ENCODE results near the gene PTPRU. TPM values are rescaled to one million over a fixed set of nuclear protein-coding genes. Genes with fewer than 3 reads are reported as not detected.
A peak's percentile ranks its signal among the peaks of the same experiment; 100 is the strongest.

Gene PTPRU
- total RNA-seq, 1 donor = 9.4 TPM

DNA sequence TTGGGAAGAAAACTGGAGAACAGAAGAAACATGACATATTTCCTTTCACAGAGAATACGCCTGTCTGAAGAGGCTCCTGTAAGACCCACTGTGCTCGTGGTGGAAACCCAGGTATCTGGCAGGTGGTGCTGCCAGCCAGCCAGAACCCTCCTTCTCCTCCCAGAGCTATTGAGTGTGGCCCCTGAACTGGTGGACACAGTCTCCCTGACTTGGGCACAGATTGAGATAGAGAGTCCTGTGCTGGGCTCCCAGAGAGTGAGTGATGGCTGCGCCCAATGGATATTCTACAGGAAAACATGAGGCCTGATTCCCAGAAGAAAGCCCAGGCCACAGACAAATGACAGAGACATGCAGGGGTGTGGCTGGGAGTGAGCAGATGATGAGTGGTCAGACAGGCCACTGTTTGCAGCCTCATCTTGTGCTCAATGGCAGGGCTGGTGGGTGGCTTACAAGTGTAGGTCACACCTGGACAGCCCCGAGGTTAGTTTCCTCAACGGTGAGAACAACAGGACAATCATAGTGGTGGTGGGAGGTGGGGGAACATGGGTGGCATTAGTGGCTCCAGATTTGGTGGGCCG, 127.9 kb downstream of the PTPRU start:
- no peaks in the 10 kb centered on the region for H3K4me1 ChIP-seq (ENCODE audit: insufficient read depth, low read length)
- H4K20me1 ChIP-seq (ENCODE audit: insufficient read depth, low read length) = no peaks in the 10 kb centered on the region
- H3K27ac ChIP-seq (ENCODE audit: low read depth, low read length) = no peak overlapping the region
- TF ChIP-seq, protein P1, sequence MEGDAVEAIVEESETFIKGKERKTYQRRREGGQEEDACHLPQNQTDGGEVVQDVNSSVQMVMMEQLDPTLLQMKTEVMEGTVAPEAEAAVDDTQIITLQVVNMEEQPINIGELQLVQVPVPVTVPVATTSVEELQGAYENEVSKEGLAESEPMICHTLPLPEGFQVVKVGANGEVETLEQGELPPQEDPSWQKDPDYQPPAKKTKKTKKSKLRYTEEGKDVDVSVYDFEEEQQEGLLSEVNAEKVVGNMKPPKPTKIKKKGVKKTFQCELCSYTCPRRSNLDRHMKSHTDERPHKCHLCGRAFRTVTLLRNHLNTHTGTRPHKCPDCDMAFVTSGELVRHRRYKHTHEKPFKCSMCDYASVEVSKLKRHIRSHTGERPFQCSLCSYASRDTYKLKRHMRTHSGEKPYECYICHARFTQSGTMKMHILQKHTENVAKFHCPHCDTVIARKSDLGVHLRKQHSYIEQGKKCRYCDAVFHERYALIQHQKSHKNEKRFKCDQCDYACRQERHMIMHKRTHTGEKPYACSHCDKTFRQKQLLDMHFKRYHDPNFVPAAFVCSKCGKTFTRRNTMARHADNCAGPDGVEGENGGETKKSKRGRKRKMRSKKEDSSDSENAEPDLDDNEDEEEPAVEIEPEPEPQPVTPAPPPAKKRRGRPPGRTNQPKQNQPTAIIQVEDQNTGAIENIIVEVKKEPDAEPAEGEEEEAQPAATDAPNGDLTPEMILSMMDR (IDR thresholded peaks at IDR 0.05; ENCODE audit: extremely low read depth, low read depth, low read length) = no peak
- H3K9me3 ChIP-seq (ENCODE audit: low read depth, low read length) = no peaks in the 10 kb centered on the region
- H2AFZ ChIP-seq (ENCODE audit: low read length) = no peak overlapping the region
- no peak for DNase-seq (ENCODE audit: insufficient read length, low spot score, missing footprints)
- H3K36me3 ChIP-seq (ENCODE audit: insufficient read depth, low read length) = no peaks in the 10 kb centered on the region
- no peak overlapping the region for H3K4me2 ChIP-seq (ENCODE audit: insufficient read depth, low read length)
- H3K27me3 ChIP-seq (ENCODE audit: insufficient read depth, low read length) = no peaks in the 10 kb centered on the region
- no peaks in the 10 kb centered on the region for H3K79me2 ChIP-seq (ENCODE audit: insufficient read depth, low read length)
- H3K4me3 ChIP-seq (ENCODE audit: insufficient read depth, low read length) = no peak overlapping the region

DNA sequence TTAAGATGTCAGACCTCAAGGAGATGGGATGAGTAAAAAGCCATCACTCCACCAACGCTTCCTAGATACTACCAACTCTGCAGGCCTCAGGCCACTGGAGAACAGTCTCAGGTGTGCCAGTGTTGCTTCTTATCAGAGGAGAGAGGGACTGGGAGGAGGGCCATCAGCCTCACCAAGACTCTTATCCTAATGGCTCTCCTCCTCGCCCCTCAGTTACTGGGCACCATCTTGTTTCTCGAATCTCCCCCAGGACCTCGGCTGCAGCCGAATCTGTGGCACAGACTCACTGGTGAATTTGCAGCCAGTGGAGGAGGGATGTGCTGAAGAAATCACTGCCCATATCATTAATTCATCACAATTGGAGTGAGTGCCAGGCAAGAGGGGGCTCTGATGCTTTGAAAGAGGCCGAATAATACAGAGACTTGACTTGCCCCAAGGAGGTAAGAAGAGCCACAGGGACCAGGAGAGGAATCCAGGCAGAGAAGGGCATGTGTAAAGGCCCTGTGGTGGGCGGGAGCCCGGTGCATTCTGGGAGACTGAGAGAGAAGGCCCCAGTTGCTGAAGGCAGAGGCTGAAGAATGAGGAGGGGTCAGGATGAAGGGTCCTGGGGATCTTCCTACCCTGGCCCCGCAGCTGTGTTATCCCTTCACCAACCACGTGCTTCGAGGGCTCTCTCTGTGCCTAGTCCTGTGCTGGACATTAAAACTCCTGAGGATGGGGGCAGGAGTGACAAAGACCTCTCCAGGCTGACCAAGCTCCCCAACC, 129.8 kb downstream of the PTPRU start:
- H4K20me1 ChIP-seq (ENCODE audit: insufficient read depth, low read length) = no peaks in the 10 kb centered on the region
- no peaks in the 10 kb centered on the region for H3K79me2 ChIP-seq (ENCODE audit: insufficient read depth, low read length)
- no peaks in the 10 kb centered on the region for H3K27me3 ChIP-seq (ENCODE audit: insufficient read depth, low read length)
- no peaks in the 10 kb centered on the region for H3K9me3 ChIP-seq (ENCODE audit: low read depth, low read length)
- H2AFZ ChIP-seq (ENCODE audit: low read length) = no peak overlapping the region
- no peaks in the 10 kb centered on the region for H3K36me3 ChIP-seq (ENCODE audit: insufficient read depth, low read length)
- H3K4me1 ChIP-seq (ENCODE audit: insufficient read depth, low read length) = no peaks in the 10 kb centered on the region
- no peak overlapping the region for H3K27ac ChIP-seq (ENCODE audit: low read depth, low read length)
- no peak overlapping the region for H3K4me2 ChIP-seq (ENCODE audit: insufficient read depth, low read length)
- TF ChIP-seq, protein P1 (IDR thresholded peaks at IDR 0.05; ENCODE audit: extremely low read depth, low read depth, low read length) = no peak
- no peak overlapping the region for H3K4me3 ChIP-seq (ENCODE audit: insufficient read depth, low read length)
- DNase-seq (ENCODE audit: insufficient read length, low spot score, missing footprints) = no peak

DNA sequence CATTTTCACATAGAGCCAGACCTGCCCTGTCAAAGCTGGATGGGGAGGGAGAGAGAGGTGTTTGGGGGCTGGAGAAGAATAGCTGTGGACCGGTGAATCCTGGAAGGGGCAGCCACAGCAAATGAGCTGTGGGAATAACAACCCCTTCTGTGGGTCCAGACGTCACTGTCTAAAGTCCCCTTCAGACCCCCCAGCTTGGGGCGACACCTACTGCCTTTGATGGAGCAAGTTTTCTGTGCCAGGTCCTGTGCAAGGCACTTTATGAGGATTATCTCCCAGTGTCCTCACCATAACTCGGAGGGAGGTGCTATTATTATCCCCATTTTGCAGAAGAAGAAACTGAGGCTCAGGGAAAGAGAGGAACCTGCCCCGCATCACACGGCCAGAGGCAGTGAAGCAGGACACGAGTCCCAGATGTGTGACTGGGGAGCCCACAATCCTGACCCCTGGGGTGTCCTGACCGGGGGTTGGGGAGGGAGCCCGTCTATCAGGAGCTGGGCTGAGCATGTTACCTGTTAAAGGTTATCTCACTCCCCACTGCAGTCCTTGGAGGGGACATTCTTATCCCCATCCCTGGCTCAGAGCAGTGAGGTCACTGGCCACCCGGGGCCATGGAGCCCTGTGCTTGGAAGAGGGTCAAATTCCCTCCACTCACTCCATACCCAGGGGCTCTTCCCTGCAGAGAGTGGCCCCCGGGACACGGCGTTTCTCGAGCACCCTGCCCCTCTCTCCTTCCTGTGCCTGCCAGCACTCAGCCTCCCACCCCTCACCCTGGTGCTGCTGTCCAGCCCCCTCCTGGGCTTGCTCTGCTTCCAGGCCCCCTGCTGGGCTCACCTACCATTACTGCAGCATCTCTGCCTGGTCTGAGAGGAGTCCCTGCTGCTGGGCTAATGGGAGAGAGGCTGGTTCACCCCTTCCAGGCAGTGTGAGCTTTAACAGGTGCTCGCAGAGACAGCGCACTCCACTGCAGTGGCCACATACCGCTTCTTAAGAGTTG, 132.9 kb downstream of the PTPRU start:
- H3K9me3 ChIP-seq (ENCODE audit: low read depth, low read length) = no peaks in the 10 kb centered on the region
- no peak overlapping the region for H2AFZ ChIP-seq (ENCODE audit: low read length)
- no peaks in the 10 kb centered on the region for H3K4me1 ChIP-seq (ENCODE audit: insufficient read depth, low read length)
- no peaks in the 10 kb centered on the region for H3K79me2 ChIP-seq (ENCODE audit: insufficient read depth, low read length)
- H3K27me3 ChIP-seq (ENCODE audit: insufficient read depth, low read length) = peaks cover 10% of the 10 kb centered on the region
- no peaks in the 10 kb centered on the region for H3K36me3 ChIP-seq (ENCODE audit: insufficient read depth, low read length)
- no peak overlapping the region for H3K27ac ChIP-seq (ENCODE audit: low read depth, low read length)
- DNase-seq (ENCODE audit: insufficient read length, low spot score, missing footprints) = peak; percentile 42
- H4K20me1 ChIP-seq (ENCODE audit: insufficient read depth, low read length) = no peaks in the 10 kb centered on the region
- TF ChIP-seq, protein P1 (IDR thresholded peaks at IDR 0.05; ENCODE audit: extremely low read depth, low read depth, low read length) = no peak
- H3K4me3 ChIP-seq (ENCODE audit: insufficient read depth, low read length) = no peak overlapping the region
- H3K4me2 ChIP-seq (ENCODE audit: insufficient read depth, low read length) = no peak overlapping the region

Data from osteoblast (primary cell).